ENCODE results near the gene CSAG3.
A peak's percentile ranks its signal among the peaks of the same experiment; 100 is the strongest.
"Not testable (repeated sequence)": the region's sequence is repeated elsewhere in the genome, so short reads cannot be mapped to it uniquely, and the experiment has no call there.

CSAG3 gene

GRCh38 chrX:152787062-152787461 is 28.0 kb downstream of the CSAG3 start:
- ATAC-seq (ENCODE audit: insufficient read depth, low read depth) = peak; percentile 40; the same call in 2 of the 3 replicates
- not testable (repeated sequence) for H3K9me3 ChIP-seq (ENCODE audit: insufficient read depth, low read length, severe bottlenecking); H3K4me2 ChIP-seq (ENCODE audit: insufficient read depth, low read length)

DNA sequence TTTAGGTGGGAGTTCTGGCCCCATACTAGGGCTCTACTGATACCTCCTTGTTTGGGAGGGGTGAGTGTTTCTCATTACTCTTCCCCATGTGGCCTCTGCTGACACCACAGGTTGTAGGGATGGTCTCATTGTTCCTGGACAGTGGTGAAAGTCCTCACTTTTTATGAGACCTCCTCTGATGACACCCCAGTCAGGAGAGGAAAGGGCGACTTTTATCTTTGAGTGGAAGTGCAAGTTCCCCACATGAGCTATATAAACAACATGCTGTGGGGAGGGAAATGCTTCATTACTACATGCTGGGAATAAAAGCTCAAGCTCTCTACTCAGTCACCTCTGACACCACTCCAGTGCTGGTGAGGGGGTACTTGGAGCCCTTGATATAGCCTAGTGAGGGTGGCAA is 39.9 kb downstream of the CSAG3 start:
- Histone ChIP-seq H3K27me3 (ENCODE audit: insufficient read depth, low read length, poor library complexity) (no peaks in the 10 kb centered on the region), H3K27ac (ENCODE audit: low read length) (no peak overlapping the region), H3K4me2 (ENCODE audit: insufficient read depth, low read length) (no peak overlapping the region), H3K9me3 (ENCODE audit: insufficient read depth, low read length, severe bottlenecking) (no peaks in the 10 kb centered on the region), H3K9ac (ENCODE audit: low read depth, low read length) (no peak overlapping the region), H3K36me3 (ENCODE audit: insufficient read depth, low read length) (no peaks in the 10 kb centered on the region), H3K79me2 (ENCODE audit: insufficient read depth, low read length) (no peaks in the 10 kb centered on the region), H3K4me1 (ENCODE audit: insufficient read depth, low read length) (no peaks in the 10 kb centered on the region), H3K4me3 (ENCODE audit: low read depth in 1 of 2, low read length in 2 of 2) (no peak overlapping the region), H4K20me1 (ENCODE audit: insufficient read depth, low read length) (no peaks in the 10 kb centered on the region), H2AFZ (ENCODE audit: low read depth, low read length) (no peak overlapping the region)
- no peak for DNase-seq
- ATAC-seq (ENCODE audit: insufficient read depth, low read depth) = no peak
- TF ChIP-seq CTCF (IDR thresholded peaks at IDR 0.05; ENCODE audit: borderline replicate concordance, extremely low read depth, low read length, poor library complexity, severe bottlenecking) (no peak), EZH2 (IDR thresholded peaks at IDR 0.05; ENCODE audit: borderline replicate concordance, low read depth, low read length, severe bottlenecking) (no peak)

More at GRCh38 chrX:152787062-152787461, 28.0 kb downstream of the CSAG3 start:
- H3K27me3 ChIP-seq (ENCODE audit: insufficient read depth, low read length, poor library complexity); H4K20me1 ChIP-seq (ENCODE audit: insufficient read depth, low read length); H3K4me3 ChIP-seq (ENCODE audit: low read depth in 1 of 2, low read length in 2 of 2); DNase-seq; H3K27ac ChIP-seq (ENCODE audit: low read length); H3K4me1 ChIP-seq (ENCODE audit: insufficient read depth, low read length); H3K36me3 ChIP-seq (ENCODE audit: insufficient read depth, low read length); H3K79me2 ChIP-seq (ENCODE audit: insufficient read depth, low read length); H3K9ac ChIP-seq (ENCODE audit: low read depth, low read length); H2AFZ ChIP-seq (ENCODE audit: low read depth, low read length): not testable (repeated sequence)

DNA sequence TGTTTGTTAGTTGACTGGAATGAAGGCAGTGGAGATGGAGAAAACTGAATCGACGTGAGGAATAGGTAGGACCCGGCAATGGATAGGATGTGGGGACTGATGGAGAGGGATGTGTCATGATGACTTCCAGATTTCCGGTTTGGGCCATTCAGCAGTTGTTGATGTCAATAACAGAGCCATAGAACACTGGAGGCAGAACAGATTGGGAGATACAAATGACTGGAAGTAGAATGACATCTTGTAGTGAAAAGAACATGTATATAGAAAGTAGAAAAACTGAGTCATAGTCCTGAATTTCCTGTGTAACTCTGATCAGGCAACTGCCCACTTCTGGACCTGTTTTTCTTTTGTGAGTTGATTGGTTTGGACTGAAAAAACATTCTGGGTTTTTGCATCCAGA is 47.0 kb downstream of the CSAG3 start:
- no peaks in the 10 kb centered on the region for H3K4me1 ChIP-seq (ENCODE audit: insufficient read depth, low read length)
- H3K9me3 ChIP-seq (ENCODE audit: insufficient read depth, low read length, severe bottlenecking) = no peaks in the 10 kb centered on the region
- H3K4me2 ChIP-seq (ENCODE audit: insufficient read depth, low read length) = no peak overlapping the region
- H3K4me3 ChIP-seq (ENCODE audit: low read depth in 1 of 2, low read length in 2 of 2) = no peak overlapping the region
- ATAC-seq (ENCODE audit: insufficient read depth, low read depth) (no peak), DNase-seq (no peak)
- H3K27ac ChIP-seq (ENCODE audit: low read length) = no peak overlapping the region
- H3K9ac ChIP-seq (ENCODE audit: low read depth, low read length) = no peak overlapping the region
- no peak for TF ChIP-seq CTCF (IDR thresholded peaks at IDR 0.05; ENCODE audit: borderline replicate concordance, extremely low read depth, low read length, poor library complexity, severe bottlenecking)
- TF ChIP-seq EZH2 (IDR thresholded peaks at IDR 0.05; ENCODE audit: borderline replicate concordance, low read depth, low read length, severe bottlenecking) = no peak
- H3K27me3 ChIP-seq (ENCODE audit: insufficient read depth, low read length, poor library complexity) = no peaks in the 10 kb centered on the region
- no peaks in the 10 kb centered on the region for H3K79me2 ChIP-seq (ENCODE audit: insufficient read depth, low read length)
- no peak overlapping the region for H2AFZ ChIP-seq (ENCODE audit: low read depth, low read length)
- no peaks in the 10 kb centered on the region for H3K36me3 ChIP-seq (ENCODE audit: insufficient read depth, low read length)
- no peaks in the 10 kb centered on the region for H4K20me1 ChIP-seq (ENCODE audit: insufficient read depth, low read length)
